Activated B cell treated with CpG ODN at 0.5 μM for 24 hours (primary cell): ENCODE measurements around the gene UPK3BL2. TPM values are rescaled to one million over a fixed set of nuclear protein-coding genes. Genes with fewer than 3 reads are reported as not detected.
"Not testable (repeated sequence)": the region's sequence is repeated elsewhere in the genome, so short reads cannot be mapped to it uniquely, and the experiment has no call there.

Source experiments
- ATAC-seq: fragments of 200-7000 bp; cut with Tn5 transposase; one replicate; pipeline ENCODE4 v1.10.0; 2021; ENCODE audit warnings: low read depth, mild to moderate bottlenecking, moderate library complexity
- CTCF ChIA-PET: fragments of 350-600 bp; sonication (Branson Sonifier 250); formaldehyde crosslinking; loops from one replicate; lab custom pipeline; 2021; ENCODE audit warnings: antibody characterized with exemption; lab: Charles Lee
- POLR2A ChIA-PET: fragments of 350-600 bp; sonication (Branson Sonifier 250); formaldehyde crosslinking; loops from one replicate; lab custom pipeline; 2021; ENCODE audit warnings: antibody characterized with exemption; lab: Charles Lee
- DNase-seq: peaks from one replicate; pipeline ENCODE4 v3.0.0; 2022
- H3K27ac Mint-ChIP-seq: one replicate; pipeline ENCODE4 v1.8.0; 2020; ENCODE audit warnings: mixed read lengths
- H3K27me3 Mint-ChIP-seq: one replicate; pipeline ENCODE4 v1.8.0; 2021; ENCODE audit warnings: mixed read lengths
- H3K36me3 Mint-ChIP-seq: one replicate; pipeline ENCODE4 v1.8.0; 2021; ENCODE audit warnings: low read depth, mixed read lengths
- H3K4me1 Mint-ChIP-seq: one replicate; pipeline ENCODE4 v1.8.0; 2021; ENCODE audit warnings: mixed read lengths
- H3K4me3 Mint-ChIP-seq: one replicate; pipeline ENCODE4 v1.8.0; 2020; ENCODE audit warnings: mild to moderate bottlenecking, mixed read lengths
- H3K9me3 Mint-ChIP-seq: one replicate; pipeline ENCODE4 v1.8.0; 2020; ENCODE audit warnings: mixed read lengths
- intact Hi-C: fragments of 100-400 bp; cut with micrococcal nuclease; formaldehyde crosslinking; loops from one replicate; pipeline ENCODE4 v1.15.1; 2024
- total RNA-seq: library from RNA; stranded (reverse); gene quantifications from 2 replicates; pipeline ENCODE4 v1.2.3, GENCODE V29; 2022

UPK3BL2 gene
- total RNA-seq, 1 donor from 2014 or later: 45.3 TPM

GRCh38 chr7:102524803-102525202, 18.7 kb downstream of the UPK3BL2 start:
- ATAC-seq: not testable (repeated sequence)

GRCh38 chr7:102520797-102521196, 22.7 kb downstream of the UPK3BL2 start:
- H3K4me3 Mint-ChIP-seq, H3K9me3 Mint-ChIP-seq, POLR2A ChIA-PET, H3K36me3 Mint-ChIP-seq, DNase-seq, CTCF ChIA-PET, ATAC-seq, H3K4me1 Mint-ChIP-seq, H3K27ac Mint-ChIP-seq, H3K27me3 Mint-ChIP-seq, intact Hi-C loops: not testable (repeated sequence)

More at GRCh38 chr7:102524803-102525202, 18.7 kb downstream of the UPK3BL2 start:
- H3K36me3 Mint-ChIP-seq, H3K9me3 Mint-ChIP-seq, POLR2A ChIA-PET, DNase-seq, intact Hi-C loops, CTCF ChIA-PET, H3K4me3 Mint-ChIP-seq, H3K27ac Mint-ChIP-seq, H3K27me3 Mint-ChIP-seq, H3K4me1 Mint-ChIP-seq: not testable (repeated sequence)

- CTCF ChIA-PET, intact Hi-C loops, POLR2A ChIA-PET, H3K4me3 Mint-ChIP-seq, H3K9me3 Mint-ChIP-seq, DNase-seq, H3K27me3 Mint-ChIP-seq, H3K27ac Mint-ChIP-seq, H3K4me1 Mint-ChIP-seq, H3K36me3 Mint-ChIP-seq: not testable (repeated sequence)
- ATAC-seq: peak; percentile 91
These were observed 25.8 kb downstream of the UPK3BL2 start, which contains the start of gene RASA4B for GRCh38 chr7:102517550-102518147. Gene RASA4B, minus strand, starts transcription at chr7:102517777. Its CDS starts 67 bp downstream, at chr7:102517710.

GRCh38 chr7:102516951-102517350, 26.5 kb downstream of the UPK3BL2 start:
- not testable (repeated sequence) for H3K4me3 Mint-ChIP-seq
- ATAC-seq: peak; percentile 6

GRCh38 chr7:102515889-102516288, 27.6 kb downstream of the UPK3BL2 start:
- CTCF ChIA-PET: not testable (repeated sequence)

More at GRCh38 chr7:102516951-102517350, 26.5 kb downstream of the UPK3BL2 start:
- intact Hi-C loops, POLR2A ChIA-PET, H3K9me3 Mint-ChIP-seq, H3K36me3 Mint-ChIP-seq, CTCF ChIA-PET, H3K4me1 Mint-ChIP-seq, H3K27ac Mint-ChIP-seq, H3K27me3 Mint-ChIP-seq, DNase-seq: not testable (repeated sequence)

GRCh38 chr7:102514881-102515721, 28.4 kb downstream of the UPK3BL2 start:
- H3K27ac Mint-ChIP-seq, H3K27me3 Mint-ChIP-seq, H3K4me1 Mint-ChIP-seq, H3K4me3 Mint-ChIP-seq, H3K9me3 Mint-ChIP-seq, CTCF ChIA-PET, POLR2A ChIA-PET, DNase-seq, intact Hi-C loops, H3K36me3 Mint-ChIP-seq: not testable (repeated sequence)
- peak; percentile 43 for ATAC-seq

More at GRCh38 chr7:102515889-102516288, 27.6 kb downstream of the UPK3BL2 start:
- H3K9me3 Mint-ChIP-seq, H3K36me3 Mint-ChIP-seq, ATAC-seq, POLR2A ChIA-PET, intact Hi-C loops, H3K27me3 Mint-ChIP-seq, DNase-seq, H3K27ac Mint-ChIP-seq, H3K4me3 Mint-ChIP-seq, H3K4me1 Mint-ChIP-seq: not testable (repeated sequence)

GRCh38 chr7:102512642-102513221, 30.8 kb downstream of the UPK3BL2 start:
- H3K4me1 Mint-ChIP-seq, intact Hi-C loops, CTCF ChIA-PET, H3K9me3 Mint-ChIP-seq, H3K36me3 Mint-ChIP-seq, POLR2A ChIA-PET, H3K4me3 Mint-ChIP-seq, H3K27me3 Mint-ChIP-seq, ATAC-seq, H3K27ac Mint-ChIP-seq: not testable (repeated sequence)
- peak; percentile 31 for DNase-seq

- H3K4me3 Mint-ChIP-seq, H3K27me3 Mint-ChIP-seq, POLR2A ChIA-PET, H3K9me3 Mint-ChIP-seq, H3K36me3 Mint-ChIP-seq, H3K27ac Mint-ChIP-seq, H3K4me1 Mint-ChIP-seq, DNase-seq, CTCF ChIA-PET, intact Hi-C loops: not testable (repeated sequence)
- ATAC-seq: peak; percentile 67
These were observed 31.5 kb downstream of the UPK3BL2 start for GRCh38 chr7:102511860-102512522.

GRCh38 chr7:102510575-102510974, 32.9 kb downstream of the UPK3BL2 start:
- H3K27ac Mint-ChIP-seq, H3K4me1 Mint-ChIP-seq, POLR2A ChIA-PET, H3K36me3 Mint-ChIP-seq, ATAC-seq, CTCF ChIA-PET, DNase-seq, H3K9me3 Mint-ChIP-seq, H3K27me3 Mint-ChIP-seq, H3K4me3 Mint-ChIP-seq, intact Hi-C loops: not testable (repeated sequence)

- DNase-seq, H3K27me3 Mint-ChIP-seq, POLR2A ChIA-PET, H3K4me3 Mint-ChIP-seq, ATAC-seq, CTCF ChIA-PET, H3K36me3 Mint-ChIP-seq, H3K4me1 Mint-ChIP-seq, H3K9me3 Mint-ChIP-seq, intact Hi-C loops, H3K27ac Mint-ChIP-seq: not testable (repeated sequence)
These were observed 35.9 kb downstream of the UPK3BL2 start for GRCh38 chr7:102507410-102508088.
